GM23338 (cell line): ENCODE data around the gene C19orf25.
A peak's percentile ranks its signal among the peaks of the same experiment; 100 is the strongest.

ENCODE experiments used
- CTCF ChIP-seq, 2 experiments: fragments of 200-600 bp in 1 of 2; sonication (generic) in 1 of 2; conservative IDR thresholded peaks; 2 replicates each; pipeline versions ENCODE4 v1.5.1 to v1.6.1; 2016 to 2017; ENCODE audit warnings: antibody characterized with exemption in 2 of 2, low read depth in 2 of 2, mild to moderate bottlenecking in 2 of 2, moderate library complexity in 1 of 2
- EZH2 ChIP-seq: fragments of 200-600 bp; sonication (generic); IDR thresholded peaks from one replicate; pipeline ENCODE4 v1.8.0; 2017; ENCODE audit warnings: antibody characterized with exemption, mild to moderate bottlenecking, low read depth; ENCODE audit not compliant: unreplicated experiment
- EZH2phosphoT487 ChIP-seq: fragments of 200-600 bp; sonication (generic); IDR thresholded peaks from one replicate; pipeline ENCODE4 v1.8.1; 2018; ENCODE audit warnings: antibody characterized with exemption; ENCODE audit not compliant: unreplicated experiment
- POLR2AphosphoS5 ChIP-seq: IDR thresholded peaks from 2 replicates; pipeline ENCODE4 v1.6.1; 2016; ENCODE audit warnings: antibody characterized with exemption, low read depth
- REST ChIP-seq: IDR thresholded peaks from one replicate; pipeline ENCODE4 v1.6.1; 2018; ENCODE audit warnings: antibody characterized with exemption; ENCODE audit not compliant: unreplicated experiment

- TF ChIP-seq CTCF (conservative IDR thresholded peaks at IDR 0.05; ENCODE audit: low read depth in 2 of 2) (peak; percentile 63 to 85), POLR2AphosphoS5 (no peak), EZH2 (no peak), REST (no peak), EZH2phosphoT487 (no peak)
These were observed 24.3 kb upstream of the C19orf25 start for GRCh38 chr19:1503089-1503924.
